Nucleus accumbens (tissue), 56 donors: Measurements from ENCODE around the gene GSK3A.
A peak's percentile ranks its signal among the peaks of the same experiment; 100 is the strongest.
"Not testable (repeated sequence)": the region's sequence is repeated elsewhere in the genome, so short reads cannot be mapped to it uniquely, and the experiment has no call there.

Experiments
- DNase-seq, 56 donors: peaks; one replicate each; lab custom pipeline; 2025; lab: John Stamatoyannopoulos, UW

Gene GSK3A

GRCh38 chr19:42270346-42271044 lies 28.1 kb upstream of the GSK3A start:
- DNase-seq, result peak in 37 of 56 donors; percentile 21 to 81 (median 51)

- no peak for DNase-seq
These were observed 27.3 kb upstream of the GSK3A start for GRCh38 chr19:42269478-42270345.

GRCh38 chr19:42268704-42269477 lies 26.5 kb upstream of the GSK3A start, which contains the start of gene CIC:
Gene CIC (plus strand): TSS chr19:42269252. CDS start chr19:42271784, 2,532 bp downstream.
- DNase-seq, result peak; percentile 98 to 100 (median 100)

GRCh38 chr19:42268142-42268703 lies 25.8 kb upstream of the GSK3A start:
- DNase-seq, result peak; percentile 96 to 100 (median 100)

DNA sequence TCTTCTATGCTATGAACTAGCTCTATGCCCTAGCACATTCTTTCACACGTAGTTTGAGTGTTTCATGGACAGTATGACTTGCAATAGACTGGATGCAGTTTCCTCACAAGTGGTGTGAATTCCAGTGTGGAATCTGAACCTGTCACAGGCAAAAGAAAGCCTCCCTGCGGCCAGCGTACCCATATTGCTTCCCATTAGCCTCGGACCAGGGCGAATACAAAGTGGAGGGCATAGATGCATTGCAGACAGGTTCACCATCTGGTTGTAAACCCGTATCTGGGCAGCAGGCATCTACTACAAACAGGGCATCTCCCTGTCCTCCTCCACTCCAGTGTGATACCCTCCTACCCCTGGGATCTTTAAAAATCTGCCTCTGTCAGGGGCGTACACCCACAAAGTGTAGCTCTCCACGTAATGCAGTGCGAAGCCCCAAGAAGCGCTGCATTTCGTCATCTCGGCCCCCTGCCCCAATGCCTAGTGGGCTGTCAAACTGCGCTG lies 25.3 kb upstream of the GSK3A start:
- no peak for DNase-seq

GRCh38 chr19:42266928-42267603 lies 24.7 kb upstream of the GSK3A start:
- DNase-seq, result not testable (repeated sequence)

DNA sequence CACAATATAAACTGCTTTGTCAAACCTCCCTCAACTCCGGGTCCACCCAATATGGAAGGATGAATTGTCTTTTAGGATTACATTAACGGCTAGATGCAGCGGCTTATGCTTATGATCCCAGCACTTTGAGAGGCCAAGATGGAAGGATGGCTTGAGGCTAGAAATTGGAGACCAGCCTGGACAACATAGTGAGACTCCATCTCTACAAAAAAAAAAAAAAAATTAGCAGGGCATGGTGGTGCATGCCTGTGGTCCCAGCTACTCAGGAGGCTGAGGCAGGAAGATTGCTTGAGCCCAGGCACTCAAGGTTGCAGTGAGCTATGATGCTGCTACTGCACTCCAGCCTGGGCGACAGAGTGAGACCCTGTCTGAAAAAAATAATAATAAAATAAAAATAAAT lies 23.7 kb upstream of the GSK3A start:
- not testable (repeated sequence) for DNase-seq

DNA sequence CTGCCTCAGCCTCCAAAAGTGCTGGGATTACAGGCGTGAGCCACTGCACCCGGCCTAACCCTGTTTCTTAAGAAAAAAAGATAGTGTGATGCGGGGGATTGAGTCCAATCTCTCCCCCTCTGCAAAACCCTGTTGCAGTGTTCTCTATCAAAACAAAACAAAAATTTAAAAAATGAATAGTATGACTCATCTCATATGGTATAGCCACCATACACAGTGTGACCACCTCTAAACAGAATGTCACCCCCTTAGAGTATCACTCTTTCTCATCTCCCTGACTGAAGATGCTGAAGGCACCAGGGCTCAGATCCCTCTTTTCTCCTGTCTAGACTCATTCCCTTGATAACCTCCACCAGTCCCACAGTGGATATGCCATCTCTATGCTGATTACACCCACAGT lies 19.4 kb upstream of the GSK3A start:
- DNase-seq, result no peak

DNA sequence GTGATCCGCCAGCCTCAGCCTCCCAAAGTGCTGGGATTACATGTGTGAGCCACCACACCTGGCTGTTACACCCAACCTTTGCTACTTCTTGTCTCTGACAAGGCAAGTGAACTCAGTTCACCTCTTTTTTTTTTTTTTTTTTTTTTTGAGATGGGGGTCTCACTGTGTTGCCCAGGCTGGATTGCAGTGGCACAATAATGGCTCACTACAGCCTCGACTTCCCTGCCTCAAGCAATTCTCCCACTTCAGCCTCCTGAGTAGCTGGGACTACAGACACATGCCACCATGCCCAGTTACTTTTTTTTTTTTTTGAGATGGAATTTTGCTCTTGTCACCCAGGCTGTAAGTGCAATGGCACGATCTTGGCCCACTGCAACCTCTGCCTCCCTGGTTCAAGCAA lies 15.4 kb upstream of the GSK3A start:
- not testable (repeated sequence) for DNase-seq

GRCh38 chr19:42255766-42256745 lies 13.7 kb upstream of the GSK3A start:
- DNase-seq, result peak in 42 of 56 donors; percentile 23 to 81 (median 53)

- peak; percentile 58 to 98 (median 91) for DNase-seq
These were observed 12.7 kb upstream of the GSK3A start, which contains the start of gene ERF for GRCh38 chr19:42254850-42255765. Gene ERF (minus strand): TSS chr19:42255128. CDS start chr19:42254999, 129 bp downstream.

GRCh38 chr19:42254089-42254849 lies 11.9 kb upstream of the GSK3A start:
- DNase-seq, result peak in 51 of 56 donors; percentile 25 to 86 (median 74)

- DNase-seq, result peak in 42 of 56 donors; percentile 11 to 77 (median 56)
These were observed 11.1 kb upstream of the GSK3A start for GRCh38 chr19:42253245-42254088.

GRCh38 chr19:42252365-42253244 lies 10.2 kb upstream of the GSK3A start:
- DNase-seq, result peak in 55 of 56 donors; percentile 52 to 95 (median 84)
